Chondrocyte (in vitro differentiated cells): ENCODE results near the gene PACS1. TPM values are rescaled to one million over a fixed set of nuclear protein-coding genes. Genes with fewer than 3 reads are reported as not detected.
A peak's percentile ranks its signal among the peaks of the same experiment; 100 is the strongest.

Experiments
- DNase-seq: peaks from one replicate; pipeline ENCODE4 v3.0.0; 2021; ENCODE audit warnings: mixed read lengths, low spot score
- H3K27ac Mint-ChIP-seq: one replicate; pipeline ENCODE4 v1.8.0; 2021; ENCODE audit warnings: mild to moderate bottlenecking, moderate library complexity, mixed read lengths; ENCODE audit not compliant: unreplicated experiment
- H3K27me3 Mint-ChIP-seq: 2 replicates; pipeline ENCODE4 v1.8.0; 2021; ENCODE audit warnings: low read depth, mixed read lengths
- H3K36me3 Mint-ChIP-seq: 2 replicates; pipeline ENCODE4 v1.8.0; 2021; ENCODE audit warnings: low read depth, mixed read lengths
- H3K4me1 Mint-ChIP-seq: 2 replicates; pipeline ENCODE4 v1.8.0; 2021; ENCODE audit warnings: low read depth, mild to moderate bottlenecking, mixed read lengths
- H3K4me3 Mint-ChIP-seq: one replicate; pipeline ENCODE4 v1.8.0; 2021; ENCODE audit warnings: mild to moderate bottlenecking, moderate library complexity, mixed read lengths; ENCODE audit not compliant: unreplicated experiment
- H3K9me3 Mint-ChIP-seq: 2 replicates; pipeline ENCODE4 v1.8.0; 2021; ENCODE audit warnings: low read depth, mixed read lengths
- total RNA-seq: library from RNA; stranded (reverse); gene quantifications from 3 replicates; pipeline ENCODE4 v1.2.1, GENCODE V29; 2021
- TF ChIP-seq, protein P1 (sequence below): fragments of 200-600 bp; sonication (generic); IDR thresholded peaks from 2 replicates; pipeline ENCODE4 v1.5.0; 2021; ENCODE audit warnings: antibody characterized with exemption, mild to moderate bottlenecking, moderate library complexity

The PACS1 gene
- total RNA-seq, 1 donor from 2014 or later: 90.7 TPM

DNA sequence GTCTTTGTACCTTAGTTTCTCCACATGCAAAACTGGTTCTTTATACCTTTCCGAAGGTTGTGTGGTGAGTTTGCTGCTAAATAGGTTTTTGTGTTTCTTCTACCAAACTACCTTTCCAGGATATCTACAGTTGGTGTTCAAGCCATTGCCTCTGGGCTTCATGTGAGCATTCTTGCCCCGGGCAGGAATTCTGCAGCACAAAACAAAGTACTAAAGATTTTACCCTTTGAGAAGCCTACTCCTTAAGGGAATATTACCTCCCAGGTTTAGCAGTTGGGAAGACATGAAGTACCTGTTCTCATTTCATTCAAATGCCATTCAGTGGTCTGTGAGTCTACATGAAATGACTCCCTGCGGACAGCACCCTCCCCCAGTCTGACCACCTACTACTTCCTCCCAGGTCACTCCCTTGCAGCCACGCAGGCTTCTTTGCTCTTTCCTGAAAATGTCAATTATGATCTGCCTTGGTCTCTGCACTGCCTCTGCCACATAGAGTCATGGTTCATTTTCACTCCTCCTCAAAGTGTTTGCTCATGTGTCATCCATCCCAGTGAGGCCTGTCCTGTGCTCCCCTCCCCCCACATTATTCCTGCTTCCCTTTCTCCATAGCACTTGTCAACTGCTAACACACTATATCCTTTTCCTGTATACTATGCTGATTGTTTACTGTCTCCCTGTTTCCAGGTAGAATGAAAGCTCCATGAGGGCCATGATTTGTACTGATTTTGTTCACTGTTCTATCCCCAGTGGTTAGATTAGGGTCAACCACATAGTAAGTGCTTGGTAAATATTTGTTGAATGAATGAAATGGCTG lies 36.9 kb downstream of the PACS1 start:
- no peak overlapping the region for H3K4me3 Mint-ChIP-seq
- peaks cover 29% of the 10 kb centered on the region for H3K4me1 Mint-ChIP-seq
- H3K9me3 Mint-ChIP-seq: no peaks in the 10 kb centered on the region
- DNase-seq: no peak
- TF ChIP-seq, protein P1, sequence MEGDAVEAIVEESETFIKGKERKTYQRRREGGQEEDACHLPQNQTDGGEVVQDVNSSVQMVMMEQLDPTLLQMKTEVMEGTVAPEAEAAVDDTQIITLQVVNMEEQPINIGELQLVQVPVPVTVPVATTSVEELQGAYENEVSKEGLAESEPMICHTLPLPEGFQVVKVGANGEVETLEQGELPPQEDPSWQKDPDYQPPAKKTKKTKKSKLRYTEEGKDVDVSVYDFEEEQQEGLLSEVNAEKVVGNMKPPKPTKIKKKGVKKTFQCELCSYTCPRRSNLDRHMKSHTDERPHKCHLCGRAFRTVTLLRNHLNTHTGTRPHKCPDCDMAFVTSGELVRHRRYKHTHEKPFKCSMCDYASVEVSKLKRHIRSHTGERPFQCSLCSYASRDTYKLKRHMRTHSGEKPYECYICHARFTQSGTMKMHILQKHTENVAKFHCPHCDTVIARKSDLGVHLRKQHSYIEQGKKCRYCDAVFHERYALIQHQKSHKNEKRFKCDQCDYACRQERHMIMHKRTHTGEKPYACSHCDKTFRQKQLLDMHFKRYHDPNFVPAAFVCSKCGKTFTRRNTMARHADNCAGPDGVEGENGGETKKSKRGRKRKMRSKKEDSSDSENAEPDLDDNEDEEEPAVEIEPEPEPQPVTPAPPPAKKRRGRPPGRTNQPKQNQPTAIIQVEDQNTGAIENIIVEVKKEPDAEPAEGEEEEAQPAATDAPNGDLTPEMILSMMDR: no peak
- H3K36me3 Mint-ChIP-seq: peaks cover 4% of the 10 kb centered on the region
- H3K27me3 Mint-ChIP-seq: no peaks in the 10 kb centered on the region
- H3K27ac Mint-ChIP-seq: peak overlapping the region; percentile 41

DNA sequence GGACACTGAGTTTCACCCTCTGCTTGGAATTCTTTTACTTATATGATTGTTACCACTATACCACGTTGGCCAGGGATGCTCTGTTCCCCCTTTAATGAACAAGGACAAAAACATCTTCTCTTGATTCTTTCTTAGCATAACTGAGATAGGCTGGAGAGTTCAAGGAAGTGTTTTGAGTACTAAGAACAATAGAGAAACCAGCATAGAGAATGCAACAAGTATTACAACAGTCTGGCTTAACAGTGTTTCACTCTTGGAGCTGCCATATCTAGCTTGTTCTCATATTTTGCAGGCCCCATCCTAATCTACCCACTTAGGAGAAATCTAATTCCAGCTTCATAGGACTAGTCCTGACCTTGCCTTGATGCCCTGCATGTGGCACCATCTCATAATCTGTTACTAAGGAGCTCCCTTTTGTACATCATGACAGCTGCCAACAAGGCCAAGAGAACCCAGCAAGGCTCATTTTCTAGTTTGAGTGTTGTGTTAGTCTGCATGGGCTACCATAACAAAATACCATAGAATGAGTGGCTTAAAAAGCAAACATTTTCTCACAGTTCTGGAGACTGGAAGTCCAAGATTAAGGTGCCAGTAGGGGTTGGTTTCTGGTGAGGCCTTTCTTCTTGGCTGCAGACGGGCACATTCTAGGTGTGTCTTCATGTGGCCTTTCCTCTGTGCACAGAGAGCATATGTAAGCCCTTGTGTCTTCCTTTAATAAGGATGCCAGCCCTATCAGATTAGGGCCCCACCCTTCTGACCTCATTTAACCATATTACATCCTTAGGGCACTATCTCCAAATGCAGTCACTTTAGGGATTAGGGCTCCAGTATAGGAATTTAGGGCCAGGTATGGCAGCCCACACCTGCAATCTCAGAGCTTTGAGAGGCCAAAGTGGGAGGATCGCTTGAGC lies 37.8 kb downstream of the PACS1 start:
- DNase-seq: no peak
- no peak overlapping the region for H3K27ac Mint-ChIP-seq
- no peak overlapping the region for H3K4me3 Mint-ChIP-seq
- H3K36me3 Mint-ChIP-seq: peaks cover 4% of the 10 kb centered on the region
- H3K9me3 Mint-ChIP-seq: no peaks in the 10 kb centered on the region
- H3K27me3 Mint-ChIP-seq: no peaks in the 10 kb centered on the region
- TF ChIP-seq, protein P1: no peak
- H3K4me1 Mint-ChIP-seq: peaks cover 37% of the 10 kb centered on the region

DNA sequence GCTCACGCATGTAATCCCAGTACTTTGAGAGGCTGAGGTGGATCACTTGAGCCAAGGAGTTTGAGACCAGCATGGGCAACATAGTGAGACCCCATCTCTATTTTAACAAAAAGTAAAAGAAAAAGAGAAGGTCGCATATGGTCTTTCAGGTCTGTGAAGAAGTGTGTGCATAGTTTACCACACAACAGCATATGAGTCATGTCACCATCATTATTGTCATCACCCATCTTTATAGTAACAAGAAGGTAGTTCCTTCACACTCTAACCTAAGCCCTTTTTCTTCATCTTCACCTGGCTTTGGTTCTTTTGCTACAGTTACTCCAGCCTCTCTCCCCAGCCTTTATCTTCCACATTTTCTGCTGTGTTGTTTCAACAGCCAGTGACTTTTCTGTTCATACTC lies 39.2 kb downstream of the PACS1 start:
- TF ChIP-seq, protein P1: no peak
- Mint-ChIP-seq H3K36me3 (peaks cover 4% of the 10 kb centered on the region), H3K27ac (no peak overlapping the region)

DNA sequence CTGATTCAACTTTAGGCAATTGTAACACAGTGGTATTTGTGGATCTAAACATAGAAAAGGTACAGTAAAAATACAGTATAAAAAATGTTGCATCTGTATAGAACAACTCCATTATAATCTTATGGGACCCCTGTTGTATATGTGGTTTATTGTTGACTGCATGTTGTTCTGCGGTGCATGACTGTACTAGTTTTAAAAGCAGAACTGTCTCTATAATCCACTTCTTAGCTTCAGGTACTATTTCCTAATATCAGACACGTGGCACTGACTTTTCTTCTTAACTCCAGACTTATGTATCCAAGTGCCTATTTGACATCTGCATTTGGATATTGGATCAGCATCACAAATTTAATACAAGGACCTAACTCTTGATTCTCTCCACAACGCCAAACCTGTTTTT lies 41.1 kb downstream of the PACS1 start:
- H3K4me1 Mint-ChIP-seq: peaks cover 49% of the 10 kb centered on the region
- no peaks in the 10 kb centered on the region for H3K9me3 Mint-ChIP-seq
- no peak overlapping the region for H3K4me3 Mint-ChIP-seq
- peak overlapping the region; percentile 68 for H3K27ac Mint-ChIP-seq
- TF ChIP-seq, protein P1: no peak
- no peak for DNase-seq
- H3K36me3 Mint-ChIP-seq: peaks cover 4% of the 10 kb centered on the region
- H3K27me3 Mint-ChIP-seq: no peaks in the 10 kb centered on the region

More for the DNA sequence above, 39.2 kb downstream of the PACS1 start:
- no peak for DNase-seq
- Mint-ChIP-seq H3K27me3 (no peaks in the 10 kb centered on the region), H3K4me1 (peaks cover 42% of the 10 kb centered on the region), H3K4me3 (no peak overlapping the region), H3K9me3 (no peaks in the 10 kb centered on the region)

DNA sequence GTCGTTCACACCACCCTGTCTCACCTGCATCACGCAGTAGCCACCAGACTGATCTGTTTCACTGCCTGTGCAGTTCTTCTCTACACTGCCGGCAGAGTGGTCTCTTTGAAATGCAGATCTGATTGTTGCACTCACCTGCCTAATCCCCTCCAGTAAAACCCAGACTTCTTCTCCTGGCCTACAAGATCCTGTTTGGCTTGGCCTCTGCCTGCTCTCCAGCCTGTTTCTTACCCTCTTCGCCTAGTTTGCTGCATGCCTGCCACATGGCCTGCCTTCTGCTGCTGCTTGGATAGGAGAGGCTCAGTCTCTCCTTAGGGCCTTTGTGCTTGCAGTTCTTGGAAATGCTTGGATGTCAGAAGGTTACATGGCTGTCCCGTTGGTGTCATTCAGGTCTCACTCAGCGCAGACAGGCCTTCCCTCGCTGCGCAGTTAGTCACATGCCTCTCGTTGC lies 42.0 kb downstream of the PACS1 start:
- Mint-ChIP-seq H3K27ac (peak overlapping the region; percentile 78), H3K27me3 (no peaks in the 10 kb centered on the region), H3K36me3 (peaks cover 4% of the 10 kb centered on the region), H3K4me1 (peaks cover 53% of the 10 kb centered on the region), H3K9me3 (no peaks in the 10 kb centered on the region), H3K4me3 (no peak overlapping the region)
- no peak for DNase-seq
- TF ChIP-seq, protein P1: no peak
